Uterus (tissue), 2 donors: ENCODE measurements around the gene WRAP73.

Experiments used
- CTCF ChIP-seq, 4 experiments: fragments of 200-600 bp in 2 of 4; fragments of 450-650 bp in 2 of 4; sonication (generic) in 2 of 4; IDR thresholded peaks; one replicate each; pipeline ENCODE4 v1.5.1; 2016 to 2019; ENCODE audit warnings: antibody characterized with exemption in 4 of 4, mild to moderate bottlenecking in 2 of 4, moderate library complexity in 1 of 4
- POLR2A ChIP-seq, 2 donors: fragments of 450-650 bp; IDR thresholded peaks; one replicate each; pipeline ENCODE4 v1.6.1; 2016; ENCODE audit warnings: antibody characterized with exemption in 2 of 2, mild to moderate bottlenecking in 1 of 2, moderate library complexity in 1 of 2

DNA sequence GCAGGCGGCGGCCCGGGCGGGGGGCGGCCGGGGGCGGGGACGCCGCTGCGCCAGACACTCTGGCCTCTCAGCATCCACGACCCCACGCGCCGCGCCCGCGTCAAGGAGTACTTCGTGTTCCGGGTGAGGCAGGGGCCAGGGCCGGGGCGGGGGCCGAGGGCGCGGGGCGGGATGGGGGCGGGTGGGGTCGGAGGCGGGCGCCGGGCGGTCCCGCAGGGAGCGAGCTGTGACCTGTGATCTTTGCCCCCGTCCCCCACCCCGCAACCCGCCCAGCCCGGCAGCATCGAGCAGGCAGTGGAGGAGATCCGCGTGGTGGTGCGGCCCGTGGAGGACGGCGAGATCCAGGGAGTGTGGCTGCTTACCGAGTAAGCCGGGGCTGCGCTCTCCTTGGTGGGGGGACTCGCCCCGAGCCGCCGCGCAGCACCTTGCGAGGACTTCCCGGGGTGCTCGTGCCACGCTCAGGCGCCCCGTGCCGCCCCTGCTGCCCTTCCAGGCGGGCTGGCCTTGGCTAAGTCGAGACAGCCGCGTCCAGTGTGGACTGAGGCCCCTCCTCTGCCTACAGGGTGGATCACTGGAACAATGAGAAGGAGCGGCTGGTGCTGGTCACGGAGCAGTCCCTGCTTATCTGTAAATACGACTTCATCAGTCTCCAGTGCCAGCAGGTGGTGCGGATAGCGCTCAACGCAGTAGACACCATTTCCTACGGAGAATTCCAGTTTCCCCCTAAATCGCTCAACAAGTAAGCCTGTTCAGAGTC lies 24.6 kb downstream of the WRAP73 start:
- TF ChIP-seq POLR2A (IDR thresholded peaks at IDR 0.05): no peak
- TF ChIP-seq CTCF (IDR thresholded peaks at IDR 0.05): no peak
